Measurements from ENCODE around the gene KCNN1. TPM values are rescaled to one million over a fixed set of nuclear protein-coding genes. Genes with fewer than 3 reads are reported as not detected.

Gene KCNN1
- total and polyA plus RNA-seq, 2 experiments from 2014 or later: 26.7 to 28.0 TPM

GRCh38 chr19:17937371-17937900 is 29.5 kb upstream of the KCNN1 start:
- Histone ChIP-seq H3K4me3 (no peak overlapping the region), H3K27ac (no peak overlapping the region), H3K4me1 (ENCODE audit: low read depth) (peaks cover 6% of the 10 kb centered on the region), H3K9me3 (ENCODE audit: low read depth) (no peaks in the 10 kb centered on the region), H3K27me3 (no peaks in the 10 kb centered on the region), H3K36me3 (no peaks in the 10 kb centered on the region)
- no peak for DNase-seq (ENCODE audit: low read depth in 1 of 2, low spot score in 1 of 2)
- TF ChIP-seq, protein P1, sequence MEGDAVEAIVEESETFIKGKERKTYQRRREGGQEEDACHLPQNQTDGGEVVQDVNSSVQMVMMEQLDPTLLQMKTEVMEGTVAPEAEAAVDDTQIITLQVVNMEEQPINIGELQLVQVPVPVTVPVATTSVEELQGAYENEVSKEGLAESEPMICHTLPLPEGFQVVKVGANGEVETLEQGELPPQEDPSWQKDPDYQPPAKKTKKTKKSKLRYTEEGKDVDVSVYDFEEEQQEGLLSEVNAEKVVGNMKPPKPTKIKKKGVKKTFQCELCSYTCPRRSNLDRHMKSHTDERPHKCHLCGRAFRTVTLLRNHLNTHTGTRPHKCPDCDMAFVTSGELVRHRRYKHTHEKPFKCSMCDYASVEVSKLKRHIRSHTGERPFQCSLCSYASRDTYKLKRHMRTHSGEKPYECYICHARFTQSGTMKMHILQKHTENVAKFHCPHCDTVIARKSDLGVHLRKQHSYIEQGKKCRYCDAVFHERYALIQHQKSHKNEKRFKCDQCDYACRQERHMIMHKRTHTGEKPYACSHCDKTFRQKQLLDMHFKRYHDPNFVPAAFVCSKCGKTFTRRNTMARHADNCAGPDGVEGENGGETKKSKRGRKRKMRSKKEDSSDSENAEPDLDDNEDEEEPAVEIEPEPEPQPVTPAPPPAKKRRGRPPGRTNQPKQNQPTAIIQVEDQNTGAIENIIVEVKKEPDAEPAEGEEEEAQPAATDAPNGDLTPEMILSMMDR (IDR thresholded peaks at IDR 0.05; ENCODE audit: low read depth, low read length): no peak

DNA sequence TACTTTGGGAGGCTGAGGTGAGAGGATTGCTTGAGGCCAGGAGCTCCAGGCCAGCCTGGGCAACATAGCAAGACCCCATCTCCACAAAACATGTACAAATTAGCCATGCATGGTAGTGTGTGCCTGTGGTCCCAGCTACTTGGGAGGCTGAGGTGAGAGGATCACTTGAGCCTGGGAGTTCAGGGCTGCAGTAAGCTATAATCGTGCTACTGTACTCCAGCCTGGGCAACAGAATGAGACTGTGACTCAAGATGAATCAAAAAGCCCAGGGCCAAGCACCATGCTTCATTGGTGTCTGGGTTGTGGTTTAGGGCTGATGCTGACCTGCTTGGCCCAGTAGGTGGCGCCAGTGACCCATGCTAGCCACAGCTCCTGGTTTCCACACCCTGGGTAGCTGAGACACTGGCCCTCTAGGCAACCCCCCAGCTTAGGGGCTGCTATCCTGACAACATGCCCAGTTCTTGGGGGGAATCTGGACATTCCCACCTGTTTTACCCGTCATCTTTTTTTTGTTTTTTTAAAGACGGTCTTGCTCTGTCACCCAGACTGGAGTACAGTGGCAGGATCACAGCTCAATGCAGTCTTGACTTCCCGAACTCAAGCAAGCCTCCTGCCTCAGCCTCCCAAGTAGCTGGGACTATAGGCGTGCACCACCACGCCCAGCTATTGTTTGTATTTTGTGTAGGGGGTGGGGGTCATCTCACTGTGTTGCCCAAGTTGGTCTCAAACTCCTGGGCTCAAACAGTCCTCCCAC is 28.6 kb upstream of the KCNN1 start:
- H3K27ac ChIP-seq: no peak overlapping the region
- peaks cover 6% of the 10 kb centered on the region for H3K4me1 ChIP-seq (ENCODE audit: low read depth)
- no peaks in the 10 kb centered on the region for H3K36me3 ChIP-seq
- no peaks in the 10 kb centered on the region for H3K9me3 ChIP-seq (ENCODE audit: low read depth)
- TF ChIP-seq, protein P1 (IDR thresholded peaks at IDR 0.05; ENCODE audit: low read depth, low read length): peak; percentile 96
- no peaks in the 10 kb centered on the region for H3K27me3 ChIP-seq
- DNase-seq (ENCODE audit: low read depth in 1 of 2, low spot score in 1 of 2): peak; percentile 77 to 83
- H3K4me3 ChIP-seq: no peak overlapping the region

DNA sequence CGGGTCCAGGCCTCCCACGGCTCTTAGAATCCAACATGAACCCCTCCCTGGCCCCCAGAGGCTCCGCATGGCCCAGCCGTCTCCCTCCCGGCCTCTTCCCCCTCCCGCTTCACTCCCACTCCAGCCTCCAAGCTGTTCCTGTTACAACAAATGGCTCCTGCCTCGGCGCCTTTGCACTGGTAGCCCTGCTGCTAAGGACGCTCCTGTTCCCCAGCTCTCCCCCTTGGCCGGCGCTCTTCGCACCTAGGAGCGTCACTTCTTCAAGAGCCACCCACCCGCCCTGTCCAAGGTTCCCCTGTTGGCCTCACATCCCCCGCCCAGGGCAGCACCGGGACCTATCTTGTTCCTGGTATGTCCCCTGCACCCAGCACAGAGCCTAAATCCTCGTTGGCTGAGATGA is 24.7 kb upstream of the KCNN1 start:
- Histone ChIP-seq H3K27ac (no peak overlapping the region), H3K4me3 (no peak overlapping the region), H3K4me1 (ENCODE audit: low read depth) (no peaks in the 10 kb centered on the region), H3K36me3 (no peaks in the 10 kb centered on the region), H3K27me3 (no peaks in the 10 kb centered on the region), H3K9me3 (ENCODE audit: low read depth) (no peaks in the 10 kb centered on the region)
- no peak for DNase-seq (ENCODE audit: low read depth in 1 of 2, low spot score in 1 of 2)
- TF ChIP-seq, protein P1 (IDR thresholded peaks at IDR 0.05; ENCODE audit: low read depth, low read length): no peak

GRCh38 chr19:17942582-17943273 is 24.2 kb upstream of the KCNN1 start:
- no peaks in the 10 kb centered on the region for H3K27me3 ChIP-seq
- no peak for DNase-seq (ENCODE audit: low read depth in 1 of 2, low spot score in 1 of 2)
- H3K9me3 ChIP-seq (ENCODE audit: low read depth): no peaks in the 10 kb centered on the region
- no peaks in the 10 kb centered on the region for H3K4me1 ChIP-seq (ENCODE audit: low read depth)
- no peaks in the 10 kb centered on the region for H3K36me3 ChIP-seq
- no peak overlapping the region for H3K4me3 ChIP-seq
- TF ChIP-seq, protein P1 (IDR thresholded peaks at IDR 0.05; ENCODE audit: low read depth, low read length): no peak
- H3K27ac ChIP-seq: no peak overlapping the region

GRCh38 chr19:17943274-17944221 is 23.4 kb upstream of the KCNN1 start:
- Histone ChIP-seq H3K36me3 (no peaks in the 10 kb centered on the region), H3K4me1 (ENCODE audit: low read depth) (no peaks in the 10 kb centered on the region), H3K9me3 (ENCODE audit: low read depth) (no peaks in the 10 kb centered on the region), H3K4me3 (no peak overlapping the region), H3K27me3 (no peaks in the 10 kb centered on the region), H3K27ac (no peak overlapping the region)
- TF ChIP-seq, protein P1 (IDR thresholded peaks at IDR 0.05; ENCODE audit: low read depth, low read length): no peak
- DNase-seq (ENCODE audit: low read depth in 1 of 2, low spot score in 1 of 2): peak in 1 of 2 donors; percentile 18
